ENCODE data around the gene ITGAD.

Gene ITGAD

DNA sequence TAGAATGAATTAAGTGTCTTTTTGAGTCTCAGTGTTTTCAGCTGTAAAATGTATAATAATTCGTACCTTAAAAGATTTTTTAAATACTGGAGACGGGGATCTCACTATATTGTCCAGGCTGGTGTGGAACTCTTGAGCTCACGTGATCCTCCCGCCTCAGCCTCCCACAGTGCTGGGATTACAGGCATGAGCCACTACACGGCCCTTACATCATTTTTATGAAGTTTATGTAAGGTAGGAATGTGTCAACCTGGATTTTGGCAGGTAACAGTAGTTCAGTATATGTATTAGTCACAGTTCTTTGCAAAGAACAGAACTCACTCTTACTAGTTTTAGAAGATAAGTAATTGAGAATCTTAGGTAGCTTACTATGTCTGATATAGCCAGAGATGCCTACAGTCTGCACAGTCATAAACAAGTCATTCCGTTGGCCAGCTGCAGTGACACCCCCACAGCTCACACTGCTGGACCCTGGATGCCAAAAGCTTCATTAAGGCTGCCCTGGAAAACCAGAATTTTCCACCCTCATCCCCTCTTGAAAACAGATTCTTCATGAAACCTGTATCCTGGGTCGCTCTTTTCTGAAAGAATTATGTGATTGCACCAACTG lies 35.6 kb downstream of the ITGAD start:
- in situ Hi-C loops (cut with MboI; ENCODE audit: low sequenced_read_pairs) = loop anchor here (25.0 kb wide), 1 partner anchor 466 kb away; the partner anchor contains the start of gene SETD1A

- in situ Hi-C loops (cut with MboI; ENCODE audit: low sequenced_read_pairs) = loop anchor here (25.0 kb wide), 1 partner anchor 467 kb away; the partner anchor contains the start of gene SETD1A
These were observed 36.2 kb downstream of the ITGAD start for GRCh38 chr16:31429314-31429713.

GRCh38 chr16:31429796-31430195 lies 36.7 kb downstream of the ITGAD start:
- in situ Hi-C loops (cut with MboI; ENCODE audit: low sequenced_read_pairs) = loop anchor here (25.0 kb wide), 1 partner anchor 467 kb away; the partner anchor contains the start of gene SETD1A

DNA sequence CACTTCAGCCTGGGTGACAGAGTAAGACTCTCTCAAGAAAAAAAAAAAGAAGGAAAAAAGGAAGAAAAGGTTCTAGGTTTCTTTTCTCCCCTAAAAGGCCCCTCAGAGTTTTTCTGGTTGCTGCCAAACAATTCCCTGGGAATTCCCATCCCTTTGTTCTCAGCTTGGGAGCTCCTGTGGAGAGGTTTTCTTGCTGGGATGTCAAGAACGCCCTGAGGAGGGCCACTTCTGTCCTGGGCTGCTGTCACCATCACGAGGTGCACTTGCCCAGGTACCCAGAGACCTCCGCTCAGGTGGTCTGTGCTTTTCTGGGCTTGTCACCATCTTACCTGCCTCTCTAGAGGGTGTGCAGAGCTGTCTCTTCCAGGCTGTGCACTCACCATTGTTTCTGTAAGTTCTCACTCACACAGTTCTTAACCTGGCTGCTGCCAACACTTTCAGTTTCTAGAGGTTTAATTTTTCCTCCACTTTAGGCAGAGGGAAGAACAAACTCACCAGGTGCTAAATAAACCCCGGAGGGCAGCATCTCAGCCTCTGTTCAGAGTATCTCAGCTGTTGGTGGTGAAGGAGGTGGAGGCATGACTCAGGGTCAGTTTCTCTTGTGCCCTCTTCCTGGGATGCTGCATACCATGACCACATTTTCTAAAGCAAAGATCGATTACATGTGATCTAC lies 37.4 kb downstream of the ITGAD start:
- in situ Hi-C loops (cut with MboI; ENCODE audit: low sequenced_read_pairs) = loop anchor here (25.0 kb wide), 1 partner anchor 468 kb away; the partner anchor contains the start of gene SETD1A

DNA sequence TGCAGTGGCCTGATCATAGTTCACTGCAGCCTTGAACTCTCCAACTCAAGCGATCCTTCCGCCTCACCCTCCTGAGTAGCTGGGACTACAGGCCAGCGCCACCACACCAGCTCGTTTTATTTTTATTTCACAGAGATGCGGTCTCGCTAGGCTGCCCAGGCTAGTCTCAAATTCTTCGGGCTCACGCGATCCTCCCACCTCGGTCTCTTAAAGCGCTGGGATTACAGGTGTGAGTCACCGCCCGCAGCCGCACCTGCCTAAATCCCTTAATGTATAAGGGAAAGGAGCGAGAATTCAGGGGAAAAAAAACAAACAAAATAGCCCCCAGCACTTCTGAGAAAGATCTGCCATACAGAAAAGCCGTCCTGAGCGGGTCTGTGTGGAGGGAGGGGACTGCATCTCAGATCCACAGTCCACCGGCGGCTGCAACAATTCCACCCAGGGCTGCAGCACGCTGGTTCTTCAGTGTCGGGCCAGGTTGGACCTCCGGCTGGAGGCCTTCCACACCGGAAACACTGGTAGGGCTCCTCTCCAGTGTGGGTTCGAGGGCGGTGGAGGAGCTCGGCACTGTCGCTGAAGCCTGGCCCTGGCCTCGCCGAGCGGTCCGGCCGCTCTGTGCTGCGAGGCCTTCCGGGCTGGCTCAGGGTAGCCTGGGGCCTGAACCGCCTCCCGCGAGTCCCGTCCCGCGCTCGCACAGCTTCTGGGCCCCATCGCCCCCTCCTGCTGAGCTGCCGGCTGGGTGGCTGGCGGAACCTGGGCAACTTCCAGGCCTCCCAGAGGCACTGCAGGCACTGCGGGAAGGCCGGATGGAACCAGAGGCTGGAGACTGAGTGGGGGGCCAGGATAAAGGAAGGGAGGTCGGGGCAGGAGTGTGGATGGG lies 42.4 kb downstream of the ITGAD start:
- in situ Hi-C loops (cut with MboI; ENCODE audit: low sequenced_read_pairs) = loop anchor here (25.0 kb wide), 1 partner anchor 473 kb away; the partner anchor contains the start of gene SETD1A

DNA sequence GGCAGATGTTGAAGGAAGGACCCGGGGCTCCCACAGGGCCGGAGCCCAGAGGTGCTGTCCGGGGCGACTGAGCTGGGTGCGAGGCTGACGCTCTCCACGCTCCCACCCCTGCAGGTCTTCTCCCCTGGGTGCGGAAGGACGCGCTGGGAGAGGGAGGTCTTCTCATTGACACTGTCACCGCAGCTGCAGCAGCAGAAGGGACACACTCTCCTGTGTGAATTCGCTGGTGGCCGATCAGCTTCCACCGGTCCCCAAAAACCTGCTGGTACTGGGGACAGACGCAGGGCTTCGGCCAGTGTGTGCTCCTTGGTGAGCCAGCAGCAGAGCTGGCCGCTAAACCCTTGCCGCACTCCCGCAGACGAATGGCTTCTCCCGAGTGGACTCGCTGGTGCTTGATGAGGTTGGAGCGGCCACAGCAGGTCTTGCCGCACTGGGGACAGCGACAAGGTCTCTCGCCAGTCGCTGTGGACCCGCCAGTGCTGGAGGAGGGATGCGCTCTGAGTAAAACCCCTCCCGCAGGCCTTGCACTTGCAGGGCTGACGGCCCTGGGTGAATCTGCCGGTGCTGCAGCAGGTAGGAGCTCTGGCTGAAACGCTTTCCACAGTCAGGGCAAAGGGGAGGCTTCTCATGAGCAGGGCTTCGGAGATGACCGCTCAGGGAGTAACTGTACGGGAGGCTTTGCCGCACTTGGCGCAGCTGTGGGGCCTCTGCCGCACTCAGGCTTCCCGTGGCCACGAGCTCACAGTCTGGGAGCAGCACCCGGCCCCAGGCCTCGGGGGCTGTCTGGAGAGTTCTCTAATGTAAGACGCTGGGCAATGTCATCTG lies 43.3 kb downstream of the ITGAD start:
- in situ Hi-C loops (cut with MboI; ENCODE audit: low sequenced_read_pairs) = loop anchor here (25.0 kb wide), 1 partner anchor 474 kb away; the partner anchor contains the start of gene SETD1A

GRCh38 chr16:31438414-31438813 lies 45.3 kb downstream of the ITGAD start:
- in situ Hi-C loops (cut with MboI; ENCODE audit: low sequenced_read_pairs) = loop anchor here (25.0 kb wide), 1 partner anchor 476 kb away; the partner anchor contains the start of gene SETD1A

DNA sequence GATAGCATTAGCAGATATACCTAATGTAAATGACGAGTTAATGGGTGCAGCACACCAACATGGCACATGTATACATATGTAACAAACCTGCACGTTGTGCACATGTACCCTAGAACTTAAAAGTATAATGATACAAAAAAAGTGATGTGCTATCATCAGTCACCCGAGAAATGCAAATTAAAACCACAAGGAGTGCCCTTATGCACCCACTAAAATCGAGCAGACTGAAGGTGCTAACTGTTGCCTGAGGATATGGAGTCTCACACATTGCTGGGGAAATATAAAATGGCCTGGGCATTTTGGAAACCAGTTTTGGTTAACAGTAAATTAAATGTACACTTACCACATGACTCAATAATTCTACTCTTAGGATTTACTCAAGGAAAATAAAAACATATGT lies 45.9 kb downstream of the ITGAD start:
- in situ Hi-C loops (cut with MboI; ENCODE audit: low sequenced_read_pairs) = loop anchor here (25.0 kb wide), 1 partner anchor 477 kb away; the partner anchor contains the start of gene SETD1A

GRCh38 chr16:31439519-31439918 lies 46.4 kb downstream of the ITGAD start:
- in situ Hi-C loops (cut with MboI; ENCODE audit: low sequenced_read_pairs) = loop anchor here (25.0 kb wide), 1 partner anchor 477 kb away; the partner anchor contains the start of gene SETD1A

- in situ Hi-C loops (cut with MboI; ENCODE audit: low sequenced_read_pairs) = loop anchor here (25.0 kb wide), 1 partner anchor 478 kb away; the partner anchor contains the start of gene SETD1A
These were observed 47.5 kb downstream of the ITGAD start for GRCh38 chr16:31440516-31441184.

- in situ Hi-C loops (cut with MboI; ENCODE audit: low sequenced_read_pairs) = loop anchor here (25.0 kb wide), 1 partner anchor 480 kb away; the partner anchor contains the start of gene SETD1A
These were observed 48.8 kb downstream of the ITGAD start for GRCh38 chr16:31441956-31442355.

- in situ Hi-C loops (cut with MboI; ENCODE audit: low sequenced_read_pairs) = loop anchor here (25.0 kb wide), 1 partner anchor 484 kb away; the partner anchor contains the start of gene SETD1A
These were observed 52.8 kb downstream of the ITGAD start for GRCh38 chr16:31445931-31446330.

DNA sequence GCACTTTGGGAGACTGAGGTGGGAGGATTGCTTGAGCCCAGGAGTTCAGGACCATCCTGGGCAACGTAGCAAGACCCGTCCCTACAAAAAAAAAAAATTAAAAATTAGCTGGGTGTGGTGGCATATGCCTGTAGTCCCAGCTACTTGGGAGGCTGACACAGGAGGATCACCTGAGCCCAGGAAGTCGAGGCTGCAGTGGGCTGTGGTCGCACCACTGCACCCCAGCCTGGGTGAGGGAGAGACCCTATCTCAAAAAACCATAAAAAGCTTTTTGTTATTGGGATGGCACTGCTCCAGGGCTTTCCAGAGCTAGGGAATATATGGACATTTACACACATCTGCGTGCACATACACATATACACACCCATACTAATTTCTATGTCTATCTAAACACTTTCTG lies 58.1 kb downstream of the ITGAD start:
- in situ Hi-C loops (cut with MboI; ENCODE audit: low sequenced_read_pairs) = loop anchor here (10.0 kb wide), 1 partner anchor 414 kb away; no protein-coding TSS in a partner anchor

- in situ Hi-C loops (cut with MboI; ENCODE audit: low sequenced_read_pairs) = loop anchor here (10.0 kb wide), 1 partner anchor 413 kb away; no protein-coding TSS in a partner anchor
These were observed 58.7 kb downstream of the ITGAD start for GRCh38 chr16:31451681-31452351.

DNA sequence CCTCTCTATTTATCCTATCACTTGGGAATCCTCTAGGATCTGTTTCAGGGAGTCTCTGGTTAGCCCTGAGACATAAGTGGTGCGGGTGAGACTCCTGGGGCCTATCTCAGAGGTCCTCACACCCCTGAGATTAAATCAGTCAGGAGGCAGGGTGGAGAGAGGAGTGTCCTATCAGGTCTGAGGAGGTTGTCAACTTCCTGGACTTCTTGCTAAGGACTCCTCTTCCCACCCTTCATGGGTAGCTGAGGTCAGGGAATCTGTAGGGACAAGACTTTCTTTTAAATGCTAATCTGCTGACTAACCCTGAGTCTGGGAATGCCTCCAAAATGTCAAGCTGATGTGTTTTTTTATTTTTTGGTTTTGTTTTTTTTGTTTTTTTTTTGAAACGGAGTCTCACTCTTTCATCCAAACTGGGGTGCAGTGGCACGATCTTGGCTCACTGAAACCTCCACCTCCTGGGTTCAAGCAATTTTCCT lies 59.5 kb downstream of the ITGAD start:
- in situ Hi-C loops (cut with MboI; ENCODE audit: low sequenced_read_pairs) = loop anchor here (10.0 kb wide), 1 partner anchor 412 kb away; no protein-coding TSS in a partner anchor

- in situ Hi-C loops (cut with MboI; ENCODE audit: low sequenced_read_pairs) = loop anchor here (10.0 kb wide), 1 partner anchor 411 kb away; no protein-coding TSS in a partner anchor
These were observed 60.4 kb downstream of the ITGAD start for GRCh38 chr16:31453255-31454204.

Data from HL-60/S4 (cell line).